ENCODE measurements around the gene THUMPD2.

THUMPD2 gene

GRCh38 chr2:39743269-39743776 is 35.7 kb downstream of the THUMPD2 start:
- H3K9me3 ChIP-seq (ENCODE audit: control insufficient read depth, insufficient read depth, low read length), result no peaks in the 10 kb centered on the region
- no peaks in the 10 kb centered on the region for H3K27me3 ChIP-seq (ENCODE audit: control insufficient read depth, low read length)
- no peaks in the 10 kb centered on the region for H3F3A ChIP-seq (ENCODE audit: control insufficient read depth, insufficient read depth)
- no peak overlapping the region for H3K27ac ChIP-seq (ENCODE audit: low read depth, low read length)
- H3K4me3 ChIP-seq (ENCODE audit: low read length), result no peak overlapping the region
- no peak for TF ChIP-seq EZH2phosphoT487 (IDR thresholded peaks at IDR 0.05; ENCODE audit: borderline replicate concordance, low read length)
- no peak for TF ChIP-seq CTCF (IDR thresholded peaks at IDR 0.05; ENCODE audit: low read depth, low read length, poor library complexity, severe bottlenecking)
- peaks cover 70% of the 10 kb centered on the region for H3K36me3 ChIP-seq (ENCODE audit: control insufficient read depth, low read length)
- no peaks in the 10 kb centered on the region for H3K79me2 ChIP-seq (ENCODE audit: control insufficient read depth, low read length)
- H3K9me2 ChIP-seq (replicated peaks; ENCODE audit: control insufficient read depth, low read length), result no peaks in the 10 kb centered on the region
- H3K4me2 ChIP-seq (ENCODE audit: low read length), result no peak overlapping the region
- no peaks in the 10 kb centered on the region for H3K4me1 ChIP-seq (ENCODE audit: control insufficient read depth, low read length)
- no peaks in the 10 kb centered on the region for H4K20me1 ChIP-seq (ENCODE audit: control insufficient read depth, insufficient read depth, low read depth, low read length)

GRCh38 chr2:39741871-39742270 is 37.2 kb downstream of the THUMPD2 start:
- no peaks in the 10 kb centered on the region for H3K79me2 ChIP-seq (ENCODE audit: control insufficient read depth, low read length)
- H3K4me3 ChIP-seq (ENCODE audit: low read length), result no peak overlapping the region
- no peaks in the 10 kb centered on the region for H4K20me1 ChIP-seq (ENCODE audit: control insufficient read depth, insufficient read depth, low read depth, low read length)
- no peak overlapping the region for H3K27ac ChIP-seq (ENCODE audit: low read depth, low read length)
- no peak overlapping the region for H3K4me2 ChIP-seq (ENCODE audit: low read length)
- TF ChIP-seq CTCF (IDR thresholded peaks at IDR 0.05; ENCODE audit: low read depth, low read length, poor library complexity, severe bottlenecking) (no peak), EZH2phosphoT487 (IDR thresholded peaks at IDR 0.05; ENCODE audit: borderline replicate concordance, low read length) (no peak)
- H3K9me3 ChIP-seq (ENCODE audit: control insufficient read depth, insufficient read depth, low read length), result no peaks in the 10 kb centered on the region
- H3F3A ChIP-seq (ENCODE audit: control insufficient read depth, insufficient read depth), result no peaks in the 10 kb centered on the region
- H3K36me3 ChIP-seq (ENCODE audit: control insufficient read depth, low read length), result peaks cover 75% of the 10 kb centered on the region
- H3K9me2 ChIP-seq (replicated peaks; ENCODE audit: control insufficient read depth, low read length), result no peaks in the 10 kb centered on the region
- no peaks in the 10 kb centered on the region for H3K27me3 ChIP-seq (ENCODE audit: control insufficient read depth, low read length)
- H3K4me1 ChIP-seq (ENCODE audit: control insufficient read depth, low read length), result no peaks in the 10 kb centered on the region

GRCh38 chr2:39739386-39739785 is 39.7 kb downstream of the THUMPD2 start:
- TF ChIP-seq CTCF (IDR thresholded peaks at IDR 0.05; ENCODE audit: low read depth, low read length, poor library complexity, severe bottlenecking) (no peak), EZH2phosphoT487 (IDR thresholded peaks at IDR 0.05; ENCODE audit: borderline replicate concordance, low read length) (no peak)
- Histone ChIP-seq H3K4me1 (ENCODE audit: control insufficient read depth, low read length) (no peaks in the 10 kb centered on the region), H3K4me2 (ENCODE audit: low read length) (no peak overlapping the region), H3F3A (ENCODE audit: control insufficient read depth, insufficient read depth) (no peaks in the 10 kb centered on the region), H3K36me3 (ENCODE audit: control insufficient read depth, low read length) (peaks cover 78% of the 10 kb centered on the region), H3K4me3 (ENCODE audit: low read length) (no peak overlapping the region), H4K20me1 (ENCODE audit: control insufficient read depth, insufficient read depth, low read depth, low read length) (no peaks in the 10 kb centered on the region), H3K9me2 (replicated peaks; ENCODE audit: control insufficient read depth, low read length) (no peaks in the 10 kb centered on the region), H3K9me3 (ENCODE audit: control insufficient read depth, insufficient read depth, low read length) (no peaks in the 10 kb centered on the region), H3K27ac (ENCODE audit: low read depth, low read length) (no peak overlapping the region), H3K27me3 (ENCODE audit: control insufficient read depth, low read length) (no peaks in the 10 kb centered on the region), H3K79me2 (ENCODE audit: control insufficient read depth, low read length) (no peaks in the 10 kb centered on the region)
